A549 (cell line): ENCODE data around the gene TENM3.

Experiments used
- CHD4 ChIP-seq: fragments of 200-600 bp; sonication (generic); IDR thresholded peaks from 2 replicates; pipeline ENCODE4 v1.6.1; 2016; ENCODE audit warnings: antibody characterized with exemption, mild to moderate bottlenecking, borderline replicate concordance
- GATA3 ChIP-seq: IDR thresholded peaks from 2 replicates; pipeline ENCODE4 v1.6.1; 2012; ENCODE audit warnings: borderline replicate concordance
- POLR2A ChIP-seq: IDR thresholded peaks from 2 replicates; pipeline ENCODE4 v1.6.1; 2012; ENCODE audit warnings: mild to moderate bottlenecking, low read length
- RAD21 ChIP-seq, 2 experiments: fragments of >200 bp in 1 of 2; sonication (Bioruptor Twin) in 1 of 2; formaldehyde crosslinking in 1 of 2; IDR thresholded peaks in 1 of 2; conservative IDR thresholded peaks in 1 of 2; 2 replicates in 1 of 2; 3 replicates in 1 of 2; pipeline ENCODE4 v1.6.1; 2012 to 2018; ENCODE audit warnings: inconsistent platforms in 1 of 2
- REST ChIP-seq: fragments of 200-600 bp; sonication (generic); IDR thresholded peaks from 2 replicates; pipeline ENCODE4 v1.6.1; 2016; ENCODE audit warnings: antibody characterized with exemption, mild to moderate bottlenecking, moderate library complexity
- RNF2 ChIP-seq: fragments of 200-600 bp; sonication (generic); IDR thresholded peaks from 2 replicates; pipeline ENCODE4 v1.6.1; 2016; ENCODE audit warnings: low read depth, mild to moderate bottlenecking, antibody characterized with exemption, moderate library complexity, borderline replicate concordance
- SMC3 ChIP-seq: fragments of >200 bp; sonication (Bioruptor Twin); formaldehyde crosslinking; IDR thresholded peaks from 3 replicates; pipeline ENCODE4 v1.6.1; 2018; ENCODE audit warnings: inconsistent platforms
- TF ChIP-seq, protein P1 (sequence below): fragments of >200 bp; sonication (Bioruptor Twin); formaldehyde crosslinking; IDR thresholded peaks from 3 replicates; pipeline ENCODE4 v1.5.1; 2016
- TF ChIP-seq, protein P2 (sequence below): fragments of 450-650 bp; IDR thresholded peaks from 2 replicates; pipeline ENCODE4 v1.6.1; 2014; ENCODE audit warnings: antibody characterized with exemption

DNA sequence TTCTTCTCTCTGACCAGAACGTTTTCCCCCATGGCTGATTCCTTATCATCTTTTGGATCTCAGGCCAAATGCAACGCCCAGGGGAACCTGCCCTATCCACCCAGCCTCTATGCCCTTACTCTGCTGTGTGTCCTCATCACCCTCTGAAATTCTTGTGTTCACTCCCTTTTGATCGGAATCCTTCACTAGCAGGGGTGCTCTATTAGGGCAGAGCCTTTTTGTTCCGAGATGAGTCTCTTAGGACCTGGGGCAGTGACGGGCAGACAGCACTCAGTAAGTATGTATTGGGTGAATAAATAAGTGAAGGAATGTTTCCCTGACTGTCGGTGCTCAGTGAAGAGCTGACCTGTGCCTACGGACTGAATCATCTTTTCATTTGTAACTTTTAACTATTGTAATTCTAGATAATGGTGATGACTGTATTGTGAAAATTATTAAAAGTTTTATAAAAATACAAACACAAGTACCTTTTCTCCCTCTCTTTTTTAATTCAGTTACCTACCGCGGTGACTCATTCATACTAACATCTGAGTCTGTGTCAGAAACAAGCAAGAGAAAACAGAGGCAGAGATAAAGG, 4.8 kb upstream of the TENM3 start:
- TF ChIP-seq, protein P1, sequence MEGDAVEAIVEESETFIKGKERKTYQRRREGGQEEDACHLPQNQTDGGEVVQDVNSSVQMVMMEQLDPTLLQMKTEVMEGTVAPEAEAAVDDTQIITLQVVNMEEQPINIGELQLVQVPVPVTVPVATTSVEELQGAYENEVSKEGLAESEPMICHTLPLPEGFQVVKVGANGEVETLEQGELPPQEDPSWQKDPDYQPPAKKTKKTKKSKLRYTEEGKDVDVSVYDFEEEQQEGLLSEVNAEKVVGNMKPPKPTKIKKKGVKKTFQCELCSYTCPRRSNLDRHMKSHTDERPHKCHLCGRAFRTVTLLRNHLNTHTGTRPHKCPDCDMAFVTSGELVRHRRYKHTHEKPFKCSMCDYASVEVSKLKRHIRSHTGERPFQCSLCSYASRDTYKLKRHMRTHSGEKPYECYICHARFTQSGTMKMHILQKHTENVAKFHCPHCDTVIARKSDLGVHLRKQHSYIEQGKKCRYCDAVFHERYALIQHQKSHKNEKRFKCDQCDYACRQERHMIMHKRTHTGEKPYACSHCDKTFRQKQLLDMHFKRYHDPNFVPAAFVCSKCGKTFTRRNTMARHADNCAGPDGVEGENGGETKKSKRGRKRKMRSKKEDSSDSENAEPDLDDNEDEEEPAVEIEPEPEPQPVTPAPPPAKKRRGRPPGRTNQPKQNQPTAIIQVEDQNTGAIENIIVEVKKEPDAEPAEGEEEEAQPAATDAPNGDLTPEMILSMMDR = no peak
- TF ChIP-seq POLR2A (no peak), CHD4 (no peak), RAD21 (conservative IDR thresholded peaks at IDR 0.05 in 1 of 2, IDR thresholded peaks at IDR 0.05 in 1 of 2) (no peak), GATA3 (peak; percentile 80), RNF2 (no peak), REST (no peak), SMC3 (no peak)
- TF ChIP-seq, protein P2, sequence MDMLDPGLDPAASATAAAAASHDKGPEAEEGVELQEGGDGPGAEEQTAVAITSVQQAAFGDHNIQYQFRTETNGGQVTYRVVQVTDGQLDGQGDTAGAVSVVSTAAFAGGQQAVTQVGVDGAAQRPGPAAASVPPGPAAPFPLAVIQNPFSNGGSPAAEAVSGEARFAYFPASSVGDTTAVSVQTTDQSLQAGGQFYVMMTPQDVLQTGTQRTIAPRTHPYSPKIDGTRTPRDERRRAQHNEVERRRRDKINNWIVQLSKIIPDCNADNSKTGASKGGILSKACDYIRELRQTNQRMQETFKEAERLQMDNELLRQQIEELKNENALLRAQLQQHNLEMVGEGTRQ = no peak
